Measurements from ENCODE around the gene GPR21.

The GPR21 gene

GRCh38 chr9:123059472-123060220, 26.2 kb downstream of the GPR21 start:
- Histone ChIP-seq H3K4me3 (no peak overlapping the region), H3K27ac (no peak overlapping the region)

- no peak overlapping the region for H3K4me3 ChIP-seq
- H3K27ac ChIP-seq: no peak overlapping the region
Observed at GRCh38 chr9:123061216-123061615, 27.7 kb downstream of the GPR21 start.

DNA sequence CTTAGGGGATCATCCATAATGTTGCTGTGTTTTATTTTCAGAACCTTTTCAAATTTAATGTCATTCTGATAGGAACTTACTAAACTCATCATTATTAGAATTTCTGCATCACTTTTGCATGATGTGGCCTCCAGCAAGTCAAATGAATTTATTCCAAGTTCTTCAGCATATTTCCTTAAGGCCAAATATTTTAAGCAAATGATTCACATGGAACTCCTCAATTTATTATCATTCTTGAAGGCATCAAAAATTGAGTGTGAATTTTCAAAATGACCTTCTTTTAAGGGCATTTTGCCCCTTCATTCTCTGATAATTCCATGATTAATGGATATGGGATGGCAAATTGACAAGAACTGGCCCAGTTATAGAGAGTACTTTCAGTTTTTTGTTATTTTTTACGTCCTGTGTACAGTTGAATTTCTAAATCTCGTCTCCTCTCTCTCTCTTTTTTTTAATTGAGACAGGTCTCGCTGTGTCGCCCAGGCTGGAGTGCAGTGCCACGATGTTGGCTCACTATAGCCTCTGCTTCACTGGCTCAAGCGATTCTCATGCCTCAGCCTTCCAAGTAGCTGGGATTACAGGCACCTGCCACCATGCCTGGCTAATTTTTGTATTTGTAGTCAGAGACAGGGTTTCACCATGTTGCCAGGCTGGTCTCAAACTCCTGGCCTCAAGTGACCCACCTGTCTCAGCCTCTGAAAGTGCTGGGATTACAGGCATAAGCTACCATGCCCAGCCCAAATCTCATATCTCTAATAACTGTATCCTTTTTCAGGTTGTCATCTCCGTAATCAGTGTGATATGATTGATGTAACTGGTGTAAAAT, 29.1 kb downstream of the GPR21 start:
- no peak overlapping the region for H3K4me3 ChIP-seq
- peak overlapping the region in 4 of 21 experiments; percentile 21 to 57 (median 36) for H3K27ac ChIP-seq

GRCh38 chr9:123063177-123063598, 29.7 kb downstream of the GPR21 start:
- H3K27ac ChIP-seq: no peak overlapping the region
- no peak overlapping the region for H3K4me3 ChIP-seq

GRCh38 chr9:123063896-123064295, 30.4 kb downstream of the GPR21 start:
- Histone ChIP-seq H3K4me3 (no peak overlapping the region), H3K27ac (no peak overlapping the region)

DNA sequence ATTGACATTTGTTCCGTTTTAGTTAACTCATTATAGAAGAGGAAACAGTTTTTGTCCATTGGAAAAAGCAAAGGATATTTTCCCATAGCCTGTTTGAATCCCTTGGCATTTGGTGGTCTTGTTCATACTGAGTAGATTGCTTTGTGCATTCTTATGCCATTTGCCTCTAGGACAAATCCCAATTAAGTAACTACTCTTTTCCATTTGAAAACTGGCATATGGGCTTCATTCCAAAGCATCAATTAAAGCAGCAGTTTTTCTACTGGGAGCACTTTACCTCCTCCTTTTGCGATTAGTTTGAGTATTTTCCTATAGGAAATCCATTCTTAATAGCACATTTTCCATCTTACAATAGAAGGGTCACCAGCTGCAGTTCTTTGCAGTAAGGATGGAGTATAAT, 31.2 kb downstream of the GPR21 start:
- Histone ChIP-seq H3K27ac (no peak overlapping the region), H3K4me3 (no peak overlapping the region)

DNA sequence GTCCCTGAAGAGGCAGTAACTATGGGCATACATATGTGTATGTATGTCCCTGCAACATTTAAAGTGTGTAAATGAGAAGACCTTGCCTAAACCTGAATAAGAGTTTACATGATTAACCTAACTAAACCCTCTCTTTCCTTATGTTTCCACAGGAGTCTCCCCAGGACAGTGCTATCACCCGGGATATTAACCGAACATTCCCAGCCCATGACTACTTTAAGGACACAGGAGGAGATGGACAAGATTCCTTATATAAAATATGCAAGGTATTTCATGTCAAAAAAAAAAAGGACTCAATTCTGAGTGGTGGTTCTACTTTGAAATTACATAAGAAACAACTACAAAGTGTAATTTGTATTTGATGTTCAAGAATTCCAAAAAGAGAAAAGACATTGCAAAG, 31.7 kb downstream of the GPR21 start:
- no peak overlapping the region for H3K27ac ChIP-seq
- H3K4me3 ChIP-seq: no peak overlapping the region

DNA sequence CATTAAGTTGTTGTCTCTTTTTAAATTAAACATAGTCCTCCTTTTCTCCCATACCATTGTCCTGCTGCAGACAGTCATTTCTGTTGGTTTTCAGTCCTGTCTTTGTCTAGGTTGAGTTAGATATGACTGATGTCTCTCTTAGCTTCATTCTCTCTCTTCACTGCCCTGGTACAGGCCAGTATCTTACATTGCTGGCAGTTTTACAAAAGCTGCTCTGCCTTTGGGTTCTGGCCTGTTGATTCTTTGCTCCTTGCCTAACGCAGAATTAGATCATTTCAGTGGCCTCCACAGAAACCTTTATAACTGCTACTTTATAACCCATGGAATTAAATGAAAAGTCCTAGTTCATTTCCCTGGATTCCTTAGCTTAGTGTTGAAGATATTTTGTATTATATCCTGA, 33.7 kb downstream of the GPR21 start:
- Histone ChIP-seq H3K4me3 (no peak overlapping the region), H3K27ac (no peak overlapping the region)

DNA sequence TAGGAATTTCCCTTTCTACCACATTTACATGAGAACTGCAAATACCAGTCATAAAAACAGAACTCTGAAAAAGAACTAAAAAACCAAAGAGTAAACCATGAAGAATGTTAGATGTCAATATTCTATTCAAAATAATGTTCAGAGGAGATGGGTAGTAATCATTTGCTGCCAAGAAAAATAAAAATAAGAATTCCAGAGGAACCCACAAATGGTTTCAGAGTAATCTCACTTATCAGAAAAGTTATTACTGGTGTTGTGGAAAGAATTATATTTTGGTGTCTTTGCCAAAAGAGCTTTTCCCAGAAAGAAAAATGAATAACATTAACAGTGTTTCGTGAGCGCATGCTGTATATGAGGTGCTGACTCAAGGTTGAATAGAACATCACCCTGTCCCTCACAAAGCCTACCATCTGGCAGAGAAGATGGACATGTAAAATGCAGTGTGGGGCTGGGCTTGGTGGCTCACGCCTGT, 35.6 kb downstream of the GPR21 start:
- H3K27ac ChIP-seq: peak overlapping the region in 4 of 21 experiments; percentile 15 to 64 (median 25)
- H3K4me3 ChIP-seq: no peak overlapping the region

GRCh38 chr9:123070198-123070597, 36.7 kb downstream of the GPR21 start:
- no peak overlapping the region for H3K4me3 ChIP-seq
- peak overlapping the region in 1 of 21 experiments; percentile 29 for H3K27ac ChIP-seq

DNA sequence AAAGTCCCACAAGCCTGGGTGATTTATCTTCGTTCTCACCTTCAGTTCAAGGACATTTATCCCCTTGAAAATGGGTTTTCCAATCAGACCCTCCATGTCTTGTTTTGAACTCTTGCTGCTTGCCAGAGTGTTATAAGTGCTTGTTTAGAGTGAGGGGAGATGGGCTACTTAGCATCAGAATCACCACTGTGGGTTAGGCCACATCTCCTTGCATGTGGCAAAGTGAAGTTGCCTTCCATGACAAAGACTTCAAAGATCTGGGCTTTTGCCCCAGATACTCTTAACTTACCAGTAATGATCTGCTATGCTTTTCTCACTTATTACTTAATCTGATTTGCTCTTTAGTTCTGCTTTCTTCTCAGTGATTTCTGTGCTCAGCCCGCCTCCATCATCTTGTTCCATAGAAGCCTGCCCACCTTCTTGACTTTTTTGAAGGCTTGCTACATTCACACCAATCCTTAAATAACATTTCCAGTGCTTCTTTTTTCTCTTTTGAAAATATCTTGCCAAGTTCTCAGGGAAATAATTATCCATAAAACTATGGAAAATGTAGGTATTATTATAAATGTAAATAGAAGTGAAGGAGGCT, 39.0 kb downstream of the GPR21 start:
- Histone ChIP-seq H3K27ac (peak overlapping the region in 8 of 21 experiments; percentile 1 to 77 (median 52)), H3K4me3 (no peak overlapping the region)

DNA sequence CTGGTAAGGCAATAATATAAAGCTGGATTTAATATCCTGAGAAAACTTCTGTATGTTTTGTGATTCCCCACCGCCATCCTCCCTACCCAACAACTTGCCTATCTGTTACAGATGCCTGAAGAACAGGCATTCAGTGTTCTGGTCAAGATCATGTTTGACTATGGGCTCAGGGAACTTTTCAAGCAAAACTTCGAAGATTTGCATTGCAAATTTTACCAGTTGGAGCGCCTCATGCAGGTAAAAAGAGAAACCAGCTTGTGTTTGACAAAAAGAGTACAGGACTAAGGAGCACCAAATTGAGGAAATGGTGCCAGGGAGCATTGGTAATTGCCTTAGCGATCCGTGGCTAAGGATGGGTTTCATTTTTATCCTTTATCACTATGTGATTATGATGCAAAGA, 40.0 kb downstream of the GPR21 start:
- Histone ChIP-seq H3K4me3 (no peak overlapping the region), H3K27ac (peak overlapping the region in 14 of 21 experiments; percentile 1 to 77 (median 38))

DNA sequence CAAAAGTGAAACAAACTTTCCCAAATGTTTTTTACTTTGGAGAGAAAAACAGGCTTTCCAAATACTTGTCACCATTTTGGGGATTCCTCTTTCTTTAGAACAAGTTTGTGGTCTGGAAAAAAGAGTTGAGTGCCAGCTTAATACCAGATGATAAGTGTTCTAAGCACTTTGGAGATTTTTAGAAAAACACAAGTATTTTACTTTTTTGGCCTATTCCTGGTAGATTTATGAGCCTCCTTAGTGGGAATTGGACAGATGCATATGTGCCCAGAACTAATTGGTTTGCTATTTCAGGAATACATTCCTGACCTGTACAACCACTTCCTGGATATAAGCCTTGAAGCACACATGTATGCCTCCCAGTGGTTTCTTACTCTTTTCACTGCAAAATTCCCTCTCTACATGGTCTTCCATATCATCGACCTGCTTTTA, 40.5 kb downstream of the GPR21 start:
- Histone ChIP-seq H3K27ac (peak overlapping the region in 13 of 21 experiments; percentile 1 to 77 (median 31)), H3K4me3 (no peak overlapping the region)

GRCh38 chr9:123074628-123075027, 41.2 kb downstream of the GPR21 start:
- Histone ChIP-seq H3K27ac (peak overlapping the region in 5 of 21 experiments; percentile 6 to 77 (median 31)), H3K4me3 (no peak overlapping the region)

GRCh38 chr9:123080444-123080843, 47.0 kb downstream of the GPR21 start:
- Histone ChIP-seq H3K27ac (no peak overlapping the region), H3K4me3 (no peak overlapping the region)

- no peak overlapping the region for H3K4me3 ChIP-seq
- H3K27ac ChIP-seq: no peak overlapping the region
Observed at GRCh38 chr9:123081824-123082223, 48.4 kb downstream of the GPR21 start.

GRCh38 chr9:123083680-123084079, 50.2 kb downstream of the GPR21 start:
- H3K27ac ChIP-seq: no peak overlapping the region

DNA sequence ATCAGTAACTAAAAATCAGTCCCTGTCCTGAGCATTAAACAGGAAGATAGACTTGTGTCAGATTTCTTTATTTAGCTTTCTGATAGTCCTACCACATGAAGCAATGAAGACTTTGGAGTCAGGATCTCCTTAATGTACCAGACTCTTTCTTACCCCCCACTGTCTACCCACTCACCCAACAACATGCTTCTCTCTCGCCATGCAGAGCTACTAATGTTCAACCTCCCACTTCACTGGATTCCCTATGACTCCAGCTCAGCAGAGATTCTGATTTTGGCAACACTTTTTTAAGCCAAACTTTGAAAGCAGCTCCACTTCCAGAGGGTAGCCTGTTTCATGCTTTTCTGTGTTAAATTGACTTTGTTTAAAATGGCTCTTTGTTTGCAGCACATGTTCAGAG, 50.8 kb downstream of the GPR21 start:
- no peak overlapping the region for H3K4me3 ChIP-seq
- no peak overlapping the region for H3K27ac ChIP-seq

More at GRCh38 chr9:123083680-123084079, 50.2 kb downstream of the GPR21 start:
- no peak overlapping the region for H3K4me3 ChIP-seq
